ENCODE data around the gene LCN2.
A peak's percentile ranks its signal among the peaks of the same experiment; 100 is the strongest.

DNA sequence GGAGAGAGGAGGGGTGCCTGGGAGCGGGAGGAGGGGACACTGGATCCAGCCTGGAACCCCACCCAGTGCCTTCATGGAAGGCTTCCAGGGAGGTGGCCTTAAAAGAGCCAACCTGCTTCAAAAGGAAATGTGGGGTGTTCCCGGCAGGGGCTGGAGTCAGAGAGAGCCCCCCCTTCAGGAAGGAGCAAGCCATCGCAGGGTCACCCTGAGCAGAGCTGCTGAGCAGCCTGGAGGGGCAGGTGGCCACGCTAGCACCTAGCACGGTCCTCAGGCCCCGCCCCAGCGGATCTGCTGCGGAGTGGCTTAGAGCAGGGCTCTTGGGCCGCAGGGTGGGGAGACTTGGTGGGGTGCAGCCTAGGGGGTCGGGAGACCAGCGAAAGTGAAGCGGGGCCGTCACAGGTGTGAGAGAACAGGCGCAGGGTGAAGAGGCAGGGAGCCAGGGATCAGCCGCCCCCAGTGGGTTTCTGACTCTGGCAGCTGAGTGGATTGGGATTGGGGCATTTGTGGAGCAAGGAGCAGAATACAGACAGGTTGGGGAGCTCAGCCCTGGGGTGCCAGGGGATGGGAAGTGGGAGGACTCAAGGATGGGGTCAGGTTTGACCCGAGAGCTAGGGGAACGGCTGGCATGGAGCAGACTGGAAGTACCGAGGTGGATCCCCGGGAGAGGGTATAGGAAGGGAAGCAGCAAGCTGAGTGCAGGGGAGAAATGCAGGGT is 1.5 kb downstream of the LCN2 start:
- TF ChIP-seq POLR2A (IDR thresholded peaks at IDR 0.05; ENCODE audit: low read depth, low read length) (no peak), RAD21 (IDR thresholded peaks at IDR 0.05; ENCODE audit: insufficient read depth, low read depth, low read length) (no peak)
- TF ChIP-seq, protein P1, sequence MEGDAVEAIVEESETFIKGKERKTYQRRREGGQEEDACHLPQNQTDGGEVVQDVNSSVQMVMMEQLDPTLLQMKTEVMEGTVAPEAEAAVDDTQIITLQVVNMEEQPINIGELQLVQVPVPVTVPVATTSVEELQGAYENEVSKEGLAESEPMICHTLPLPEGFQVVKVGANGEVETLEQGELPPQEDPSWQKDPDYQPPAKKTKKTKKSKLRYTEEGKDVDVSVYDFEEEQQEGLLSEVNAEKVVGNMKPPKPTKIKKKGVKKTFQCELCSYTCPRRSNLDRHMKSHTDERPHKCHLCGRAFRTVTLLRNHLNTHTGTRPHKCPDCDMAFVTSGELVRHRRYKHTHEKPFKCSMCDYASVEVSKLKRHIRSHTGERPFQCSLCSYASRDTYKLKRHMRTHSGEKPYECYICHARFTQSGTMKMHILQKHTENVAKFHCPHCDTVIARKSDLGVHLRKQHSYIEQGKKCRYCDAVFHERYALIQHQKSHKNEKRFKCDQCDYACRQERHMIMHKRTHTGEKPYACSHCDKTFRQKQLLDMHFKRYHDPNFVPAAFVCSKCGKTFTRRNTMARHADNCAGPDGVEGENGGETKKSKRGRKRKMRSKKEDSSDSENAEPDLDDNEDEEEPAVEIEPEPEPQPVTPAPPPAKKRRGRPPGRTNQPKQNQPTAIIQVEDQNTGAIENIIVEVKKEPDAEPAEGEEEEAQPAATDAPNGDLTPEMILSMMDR (IDR thresholded peaks at IDR 0.05 in 2 of 3, conservative IDR thresholded peaks at IDR 0.05 in 1 of 3; ENCODE audit: control insufficient read depth in 2 of 3, extremely low read depth in 1 of 3, insufficient read depth in 1 of 3, low read depth in 3 of 3, low read length in 3 of 3): peak; percentile 12 to 33 (median 32); a peak in 4 of 6 replicates

Data from GM12878 (cell line).